GM12872 (cell line): ENCODE measurements around the gene TRABD.

Source experiments
- CTCF ChIP-seq: IDR thresholded peaks from 3 replicates; pipeline ENCODE4 v1.5.1; 2011; ENCODE audit warnings: low read depth, mild to moderate bottlenecking, low read length, moderate library complexity; ENCODE audit not compliant: insufficient read depth

The TRABD gene

DNA sequence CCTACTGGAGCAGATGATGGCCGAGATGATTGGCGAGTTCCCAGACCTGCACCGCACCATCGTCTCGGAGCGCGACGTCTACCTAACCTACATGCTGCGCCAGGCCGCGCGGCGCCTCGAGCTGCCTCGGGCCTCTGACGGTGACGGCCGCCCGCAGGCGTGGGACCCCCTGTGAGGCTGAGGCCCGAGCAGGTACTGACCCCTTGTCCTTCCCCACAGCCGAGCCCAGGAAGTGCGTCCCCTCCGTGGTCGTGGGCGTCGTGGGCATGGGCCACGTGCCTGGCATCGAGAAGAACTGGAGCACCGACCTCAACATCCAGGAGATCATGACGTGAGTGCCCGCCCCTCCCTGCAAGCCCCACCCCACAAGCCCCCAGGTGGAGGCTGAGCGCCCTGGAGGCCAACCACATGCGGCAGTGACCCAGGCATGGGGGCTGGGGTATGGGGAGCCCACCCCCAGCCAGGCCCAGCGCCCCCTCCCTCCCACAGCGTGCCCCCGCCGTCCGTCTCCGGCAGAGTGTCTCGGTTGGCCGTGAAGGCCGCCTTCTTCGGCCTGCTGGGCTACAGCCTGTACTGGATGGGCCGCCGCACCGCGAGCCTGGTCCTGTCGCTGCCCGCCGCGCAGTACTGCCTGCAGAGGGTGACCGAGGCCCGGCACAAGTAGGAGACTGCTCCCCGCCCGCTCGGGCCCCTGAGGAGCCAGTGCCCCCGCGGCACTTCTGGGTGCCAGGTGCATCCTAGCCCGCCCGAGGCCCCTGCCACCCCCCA lies 12.3 kb downstream of the TRABD start:
- TF ChIP-seq CTCF: no peak

- no peak for TF ChIP-seq CTCF
These were observed 12.9 kb downstream of the TRABD start for GRCh38 chr22:50198624-50199017.

- no peak for TF ChIP-seq CTCF
These were observed 13.6 kb downstream of the TRABD start for GRCh38 chr22:50199251-50199721.

- no peak for TF ChIP-seq CTCF
These were observed 14.2 kb downstream of the TRABD start for GRCh38 chr22:50199829-50200460.

GRCh38 chr22:50200461-50201190 lies 14.9 kb downstream of the TRABD start, which contains the start of gene SELENOO:
TSS of gene SELENOO (plus strand) at chr22:50201011. CDS start at chr22:50201037, 26 bp downstream.
- TF ChIP-seq CTCF: no peak

- TF ChIP-seq CTCF: no peak
These were observed 15.7 kb downstream of the TRABD start for GRCh38 chr22:50201191-50202129.
